ENCODE data around the gene FAH. TPM values are rescaled to one million over a fixed set of nuclear protein-coding genes. Genes with fewer than 3 reads are reported as not detected.

The FAH gene
- total and polyA plus RNA-seq, 8 donors: 7.6 to 40.6 (median 18.9) TPM

GRCh38 chr15:80141916-80142598, 10.7 kb upstream of the FAH start:
- no peak for DNase-seq
- WGBS, 5 donors: 82 to 91% (median 89%) methylated on average over 5 of the region's 5 CpGs
- intact Hi-C loops (cut with DNase I; ENCODE audit: low total_unique reads): no loop called here
- Histone ChIP-seq H3K27me3 (no peaks in the 10 kb centered on the region), H3K9me3 (no peaks in the 10 kb centered on the region), H3K27ac (no peak overlapping the region), H3K4me3 (no peak overlapping the region), H3K4me1 (peaks cover 0 to 7% (median 0%) of the 10 kb centered on the region in 4 donors), H3K36me3 (peaks cover 0 to 10% (median 4%) of the 10 kb centered on the region in 4 donors)
- no peak for TF ChIP-seq EP300 (IDR thresholded peaks at IDR 0.05)
- no peak for TF ChIP-seq POLR2A (IDR thresholded peaks at IDR 0.05)
- no peak for TF ChIP-seq POLR2AphosphoS5 (IDR thresholded peaks at IDR 0.05)
- TF ChIP-seq CTCF (IDR thresholded peaks at IDR 0.05): no peak

GRCh38 chr15:80142646-80143045, 10.2 kb upstream of the FAH start:
- DNase-seq: no peak
- TF ChIP-seq POLR2A (IDR thresholded peaks at IDR 0.05): no peak
- no peak for TF ChIP-seq CTCF (IDR thresholded peaks at IDR 0.05)
- no peak for TF ChIP-seq EP300 (IDR thresholded peaks at IDR 0.05)
- TF ChIP-seq POLR2AphosphoS5 (IDR thresholded peaks at IDR 0.05): no peak
- Histone ChIP-seq H3K9me3 (no peaks in the 10 kb centered on the region), H3K27me3 (no peaks in the 10 kb centered on the region), H3K4me1 (peaks cover 0 to 1% (median 0%) of the 10 kb centered on the region in 4 donors), H3K4me3 (no peak overlapping the region), H3K36me3 (peaks cover 0 to 6% (median under 1%) of the 10 kb centered on the region in 4 donors), H3K27ac (no peak overlapping the region)
- 79 to 88% (median 86%) methylated on average over 5 of the region's 5 CpGs for WGBS, 5 donors
- intact Hi-C loops (cut with DNase I; ENCODE audit: low total_unique reads): no loop called here

- Histone ChIP-seq H3K27ac (no peak overlapping the region), H3K4me3 (no peak overlapping the region), H3K36me3 (no peaks in the 10 kb centered on the region), H3K9me3 (no peaks in the 10 kb centered on the region), H3K4me1 (peaks cover 10 to 37% (median 33%) of the 10 kb centered on the region in 4 donors), H3K27me3 (no peaks in the 10 kb centered on the region)
- TF ChIP-seq EP300 (IDR thresholded peaks at IDR 0.05) (no peak), POLR2AphosphoS5 (IDR thresholded peaks at IDR 0.05) (no peak), CTCF (IDR thresholded peaks at IDR 0.05) (no peak)
- 80 to 92% (median 86%) methylated on average over 6 of the region's 6 CpGs for WGBS, 5 donors
- no peak for DNase-seq
- intact Hi-C loops (cut with DNase I; ENCODE audit: low total_unique reads): loop anchor here (10.0 kb wide), 1 partner anchor 86 kb away; no protein-coding TSS in a partner anchor
Observed at GRCh38 chr15:80151148-80151547, 1.7 kb upstream of the FAH start.

- H3K36me3 ChIP-seq: no peaks in the 10 kb centered on the region
- H3K9me3 ChIP-seq: no peaks in the 10 kb centered on the region
- DNase-seq: no peak
- TF ChIP-seq POLR2AphosphoS5 (IDR thresholded peaks at IDR 0.05) (no peak), EP300 (IDR thresholded peaks at IDR 0.05) (no peak), POLR2A (IDR thresholded peaks at IDR 0.05) (no peak), CTCF (IDR thresholded peaks at IDR 0.05) (no peak)
- no peaks in the 10 kb centered on the region for H3K27me3 ChIP-seq
- H3K4me3 ChIP-seq: no peak overlapping the region
- intact Hi-C loops (cut with DNase I; ENCODE audit: low total_unique reads): loop anchor here (10.0 kb wide), 1 partner anchor 87 kb away; no protein-coding TSS in a partner anchor
- peak overlapping the region in 3 of 5 donors; percentile 87 to 90 (median 89) for H3K27ac ChIP-seq
- WGBS, 5 donors: 48 to 59% (median 50%) methylated on average over 3 of the region's 3 CpGs
- peaks cover 10 to 38% (median 36%) of the 10 kb centered on the region in 4 donors for H3K4me1 ChIP-seq
Observed at GRCh38 chr15:80151576-80151975, 1.2 kb upstream of the FAH start.
